Spleen (tissue), 7 donors: ENCODE measurements around the gene CARD10.

Source experiments
- CTCF ChIP-seq, 11 experiments: fragments of 200-600 bp in 7 of 11; fragments of 450-650 bp in 4 of 11; sonication (generic) in 4 of 11; IDR thresholded peaks in 8 of 11; conservative IDR thresholded peaks in 3 of 11; 1 replicate in 7 of 11; 2 replicates in 4 of 11; pipeline versions ENCODE4 v1.4.0 to v1.8.0; 2016 to 2021; ENCODE audit warnings: antibody characterized with exemption in 11 of 11, inconsistent platforms in 4 of 11, mild to moderate bottlenecking in 1 of 11
- POLR2A ChIP-seq, 3 donors: fragments of 450-650 bp; IDR thresholded peaks; one replicate each; pipeline ENCODE4 v1.5.1; 2017; ENCODE audit warnings: antibody characterized with exemption in 3 of 3, mild to moderate bottlenecking in 1 of 3
- POLR2AphosphoS5 ChIP-seq, 3 donors: sonication (generic); formaldehyde crosslinking; IDR thresholded peaks; one replicate each; pipeline ENCODE4 v1.5.1; 2017; ENCODE audit warnings: antibody characterized with exemption in 3 of 3
- donor health status: DM: no; HTN: no; CAD: no; lungs with moderate emphysema.
- donor health status: DM: no; HTN: no; CAD: no.
- donor health status: DM: no; HTN: no; CAD: no.

GRCh38 chr22:37472418-37473006, 46.7 kb downstream of the CARD10 start:
- TF ChIP-seq CTCF (IDR thresholded peaks at IDR 0.05 in 8 of 11, conservative IDR thresholded peaks at IDR 0.05 in 3 of 11), result peak; percentile 5 to 74 (median 53)
- peak in 1 of 3 donors; percentile 24 for TF ChIP-seq POLR2AphosphoS5 (IDR thresholded peaks at IDR 0.05)
- no peak for TF ChIP-seq POLR2A (IDR thresholded peaks at IDR 0.05)
